Kidney (tissue), 14 donors: ENCODE data around the gene SPG21. TPM values are rescaled to one million over a fixed set of nuclear protein-coding genes. Genes with fewer than 3 reads are reported as not detected.

ENCODE experiments used
- DNase-seq, 5 donors: peaks; one replicate each; pipeline ENCODE4 v3.0.0-alpha.2; 2013 to 2020
- FAIRE-seq: peaks from 2 replicates; lab custom pipeline; 2012; peaks lifted over from hg19 to GRCh38; lab: Jason Lieb, UNC
- H3K27ac ChIP-seq, 2 donors: one replicate each; pipeline ENCODE4 v1.7.0; 2013; ENCODE audit warnings: low read depth in 2 of 2, low read length in 2 of 2, inconsistent platforms in 1 of 2
- H3K27me3 ChIP-seq: one replicate; pipeline ENCODE4 v1.7.1; 2013; ENCODE audit warnings: low read length, inconsistent platforms; ENCODE audit not compliant: control insufficient read depth, insufficient read depth
- H3K36me3 ChIP-seq, 3 donors: one replicate each; pipeline versions ENCODE4 v1.7.0 to v1.7.1; 2013; ENCODE audit warnings: low read length in 3 of 3, control low read depth in 1 of 3, inconsistent platforms in 1 of 3; ENCODE audit not compliant: insufficient read depth in 3 of 3, control insufficient read depth in 2 of 3
- H3K4me1 ChIP-seq, 3 donors: one replicate each; pipeline versions ENCODE4 v1.7.0 to v1.7.1; 2013; ENCODE audit warnings: low read length in 3 of 3, inconsistent platforms in 1 of 3, low read depth in 1 of 3; ENCODE audit not compliant: control insufficient read depth in 2 of 3, insufficient read depth in 2 of 3
- H3K4me3 ChIP-seq, 3 donors: one replicate each; pipeline versions ENCODE4 v1.7.0 to v1.8.1; 2013; ENCODE audit warnings: low read length in 3 of 3, control low read depth in 1 of 3, inconsistent platforms in 1 of 3
- H3K9ac ChIP-seq, 3 donors: one replicate each; pipeline versions ENCODE4 v1.7.0 to v1.7.1; 2013; ENCODE audit warnings: low read length in 3 of 3, control low read depth in 1 of 3, inconsistent platforms in 1 of 3
- H3K9me3 ChIP-seq, 3 donors: one replicate each; pipeline versions ENCODE4 v1.7.0 to v1.7.1; 2013; ENCODE audit warnings: low read length in 3 of 3, control low read depth in 1 of 3, inconsistent platforms in 1 of 3; ENCODE audit not compliant: control insufficient read depth in 2 of 3, insufficient read depth in 1 of 3
- CTCF ChIP-seq: IDR thresholded peaks from 3 replicates; pipeline ENCODE4 v1.5.1; 2012; ENCODE audit warnings: mild to moderate bottlenecking, moderate library complexity, borderline replicate concordance; ENCODE audit not compliant: insufficient read depth; ENCODE audit errors: extremely low read depth
- intact Hi-C: fragments of 100-400 bp; cut with DNase I; formaldehyde crosslinking; loops from one replicate; pipeline ENCODE4 v1.11.1; 2022
- polyA plus RNA-seq: library from polyadenylated mRNA; stranded (reverse); fragments of 350-450 nt; fragmentation: Illumina TruSeq; extraction: RNeasy Lipid Tissue Mini Kit (QIAGEN cat#74804); gene quantifications from one replicate; pipeline ENCODE4 v1.2.3, GENCODE V29; 2014; ENCODE audit warnings: low read depth, low replicate concordance; ENCODE audit not compliant: insufficient read depth
- total RNA-seq: library from RNA; stranded (reverse); fragmentation: NEBNext Ultra II Directional; extraction: Animal tissue kit (Norgen Biotek cat#: 25700); gene quantifications from one replicate; pipeline ENCODE4 v1.2.1, GENCODE V29; 2021
- donor health status: control.
- donor health status: control.
- donor health status: control.
- donor health status: control.
- donor health status: control.
- donor health status: DM: yes; HTN: yes; CAD: no.
- donor health status: Normal renal cell carcinoma (clear cell type).

SPG21 gene
- total and polyA plus RNA-seq, 2 donors from 2014 or later: 82.8 to 115 TPM

- intact Hi-C loops: no loop called here
- DNase-seq (no peak), FAIRE-seq (no peak)
- Histone ChIP-seq H3K4me3 (no peak overlapping the region), H3K36me3 (no peaks in the 10 kb centered on the region), H3K9ac (no peak overlapping the region), H3K9me3 (no peaks in the 10 kb centered on the region), H3K4me1 (no peaks in the 10 kb centered on the region), H3K27me3 (no peaks in the 10 kb centered on the region), H3K27ac (no peak overlapping the region)
- TF ChIP-seq CTCF: no peak
These were observed 8.1 kb upstream of the SPG21 start for GRCh38 chr15:64997745-64998375.

- no peak for DNase-seq
- Histone ChIP-seq H3K9ac (no peak overlapping the region), H3K4me3 (no peak overlapping the region), H3K27me3 (no peaks in the 10 kb centered on the region), H3K4me1 (no peaks in the 10 kb centered on the region), H3K9me3 (no peaks in the 10 kb centered on the region), H3K27ac (no peak overlapping the region), H3K36me3 (no peaks in the 10 kb centered on the region)
- intact Hi-C loops: no loop called here
- no peak for FAIRE-seq
- no peak for TF ChIP-seq CTCF
These were observed 7.4 kb upstream of the SPG21 start for GRCh38 chr15:64997066-64997465.

- TF ChIP-seq CTCF: no peak
- Histone ChIP-seq H3K4me1 (peaks cover 0 to 3% (median 2%) of the 10 kb centered on the region in 3 donors), H3K27ac (no peak overlapping the region), H3K36me3 (no peaks in the 10 kb centered on the region), H3K9me3 (no peaks in the 10 kb centered on the region), H3K27me3 (no peaks in the 10 kb centered on the region), H3K9ac (no peak overlapping the region), H3K4me3 (no peak overlapping the region)
- intact Hi-C loops: no loop called here
- DNase-seq (no peak), FAIRE-seq (no peak)
These were observed 3.6 kb upstream of the SPG21 start for GRCh38 chr15:64993290-64993689.
